Measurements from ENCODE around the gene LRRC1. TPM values are rescaled to one million over a fixed set of nuclear protein-coding genes. Genes with fewer than 3 reads are reported as not detected.

The LRRC1 gene
- total and polyA plus RNA-seq, 10 of the 15 experiments (the other 5 are each of a cell fraction or from before 2014, with no cell fraction given) = 0.35 to 9.3 (median 0.63) TPM

DNA sequence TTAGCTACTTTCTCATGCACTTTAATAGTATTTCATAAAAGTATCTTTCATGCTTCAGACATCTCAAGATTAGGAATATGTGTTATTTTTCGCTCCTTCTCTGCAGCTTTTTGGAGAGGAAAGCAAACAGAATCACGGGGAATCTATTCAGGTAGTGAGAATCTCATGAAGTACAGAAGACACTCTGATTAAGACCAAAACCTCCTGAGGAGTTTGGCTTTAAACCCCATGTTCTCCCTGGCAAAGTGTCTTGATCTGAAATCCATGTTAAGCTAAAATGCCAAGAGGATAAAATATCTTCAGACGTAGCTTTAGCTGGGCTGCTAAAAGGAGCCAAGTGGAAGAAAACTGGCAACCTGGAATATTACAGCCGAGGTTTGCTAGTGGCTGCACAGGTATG lies 149.3 kb downstream of the LRRC1 start:
- Histone ChIP-seq H4K20me1 (ENCODE audit: control insufficient read depth, insufficient read depth) (no peaks in the 10 kb centered on the region), H3K4me3 (no peak overlapping the region), H3K27ac (ENCODE audit: control insufficient read depth, insufficient read depth) (no peak overlapping the region), H3K27me3 (replicated peaks in 1 of 2; ENCODE audit: control insufficient read depth in 2 of 2, insufficient read depth in 2 of 2, low read length in 1 of 2) (no peaks in the 10 kb centered on the region), H3K79me2 (ENCODE audit: control insufficient read depth, insufficient read depth, low read length) (no peaks in the 10 kb centered on the region), H2AFZ (ENCODE audit: control insufficient read depth, low read depth, low read length) (no peak overlapping the region), H3K4me2 (ENCODE audit: control insufficient read depth, insufficient read depth) (no peak overlapping the region), H3K9ac (ENCODE audit: control insufficient read depth, insufficient read depth, low read length) (no peak overlapping the region), H3K9me3 (replicated peaks; ENCODE audit: control insufficient read depth, insufficient read depth, low read length) (no peaks in the 10 kb centered on the region), H3K4me1 (ENCODE audit: control insufficient read depth, insufficient read depth, low read length) (no peaks in the 10 kb centered on the region), H3K36me3 (ENCODE audit: control insufficient read depth in 2 of 2, insufficient read depth in 2 of 2, low read length in 1 of 2) (no peaks in the 10 kb centered on the region)
- in situ Hi-C loops (cut with MboI) = no loop called here
- intact Hi-C loops (cut with micrococcal nuclease; ENCODE audit: unreplicated experiment) = no loop called here
- RAD21 ChIA-PET (ENCODE audit: unreplicated experiment) = no interaction called here
- no peak for DNase-seq (ENCODE audit: low read depth, low spot score)
- WGBS (ENCODE audit: insufficient coverage, insufficient replicate concordance, low lambda C conversion rate, missing lambda C conversion rate) = 3% methylated on average over 4 of the region's 4 CpGs
- CTCF ChIA-PET = no interaction called here
- SMC1A ChIA-PET (ENCODE audit: uncharacterized antibody, unreplicated experiment) = interaction anchor here (0.8 kb wide), 1 partner anchor 152 kb away, joined by 3 read pairs; no protein-coding TSS in a partner anchor
- BruUV-seq (replicated peaks) = no TSS peak
- POLR2A ChIA-PET = no interaction called here
- no peak for FAIRE-seq
- ATAC-seq = no peak
- TF ChIP-seq NFYB (IDR thresholded peaks at IDR 0.05; ENCODE audit: insufficient read depth, low read depth, low read length) (no peak), ATF7 (IDR thresholded peaks at IDR 0.05; ENCODE audit: low read depth) (no peak), SMAD1 (IDR thresholded peaks at IDR 0.05; ENCODE audit: low read depth, partially characterized antibody) (no peak), MXI1 (IDR thresholded peaks at IDR 0.05; ENCODE audit: low read depth, low read length) (no peak), ZBTB4 (CRISPR knock-in tag; IDR thresholded peaks at IDR 0.05) (no peak), CREB1 (IDR thresholded peaks at IDR 0.05; ENCODE audit: low read depth) (no peak), ZNF687 (IDR thresholded peaks at IDR 0.05) (no peak), YY1 (IDR thresholded peaks at IDR 0.05; ENCODE audit: low read depth, low read length) (no peak), SUZ12 (IDR thresholded peaks at IDR 0.05; ENCODE audit: unreplicated experiment) (no peak)

All from GM12878 (cell line).